ENCODE results near the gene PRDM12.

DNA sequence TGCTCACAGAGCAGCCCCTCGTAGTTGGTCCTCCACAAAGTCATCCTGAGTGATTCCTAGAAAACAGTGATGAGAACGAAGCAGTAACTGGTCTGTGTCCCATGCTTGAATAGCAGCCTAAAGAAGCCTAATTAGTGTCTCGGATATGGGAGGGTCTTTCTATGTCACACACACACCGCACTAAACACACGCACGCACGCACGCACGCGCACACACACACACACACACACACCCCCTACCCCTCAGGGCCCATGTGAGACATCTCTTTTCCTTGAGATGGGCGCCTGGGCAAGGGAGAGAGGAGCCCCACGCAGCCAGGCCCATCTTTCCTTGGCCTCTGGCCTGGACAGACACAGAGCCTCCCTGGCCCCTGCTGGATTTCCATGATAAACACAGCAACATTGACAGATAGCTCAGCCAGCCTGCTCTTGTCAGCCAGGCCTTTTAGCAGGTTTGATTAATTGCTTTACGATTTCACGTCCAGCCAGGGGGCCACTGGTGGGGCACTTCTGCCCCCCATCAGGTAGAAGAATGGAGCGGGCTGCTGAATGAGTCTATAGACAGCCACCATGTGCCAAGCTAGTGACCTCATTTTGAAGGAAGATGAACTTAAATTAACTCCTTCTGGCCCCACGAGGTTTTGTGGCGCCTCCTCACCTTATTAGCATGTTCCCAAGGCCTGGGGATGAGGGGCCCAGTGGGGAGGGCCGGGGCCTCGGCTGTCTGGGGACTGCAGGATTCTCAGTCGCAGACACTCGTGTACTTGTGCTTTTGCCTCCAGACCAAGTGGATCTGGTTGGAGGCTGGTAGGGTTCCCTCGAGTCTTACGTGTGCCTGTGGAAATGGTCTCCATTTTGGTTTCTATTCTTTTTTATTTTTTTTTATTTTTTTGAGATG is 36.2 kb upstream of the PRDM12 start:
- TF ChIP-seq ZNF274 (IDR thresholded peaks at IDR 0.05; ENCODE audit: low read length) (no peak), ZNF274 (tag by site-specific recombination; IDR thresholded peaks at IDR 0.05; ENCODE audit: borderline replicate concordance) (no peak), GLI4 (tag by site-specific recombination; IDR thresholded peaks at IDR 0.05) (no peak), ZNF112 (tag by site-specific recombination; IDR thresholded peaks at IDR 0.05) (no peak), ZFP3 (tag by site-specific recombination; IDR thresholded peaks at IDR 0.05; ENCODE audit: low read depth) (no peak)
- TF ChIP-seq, protein P1, sequence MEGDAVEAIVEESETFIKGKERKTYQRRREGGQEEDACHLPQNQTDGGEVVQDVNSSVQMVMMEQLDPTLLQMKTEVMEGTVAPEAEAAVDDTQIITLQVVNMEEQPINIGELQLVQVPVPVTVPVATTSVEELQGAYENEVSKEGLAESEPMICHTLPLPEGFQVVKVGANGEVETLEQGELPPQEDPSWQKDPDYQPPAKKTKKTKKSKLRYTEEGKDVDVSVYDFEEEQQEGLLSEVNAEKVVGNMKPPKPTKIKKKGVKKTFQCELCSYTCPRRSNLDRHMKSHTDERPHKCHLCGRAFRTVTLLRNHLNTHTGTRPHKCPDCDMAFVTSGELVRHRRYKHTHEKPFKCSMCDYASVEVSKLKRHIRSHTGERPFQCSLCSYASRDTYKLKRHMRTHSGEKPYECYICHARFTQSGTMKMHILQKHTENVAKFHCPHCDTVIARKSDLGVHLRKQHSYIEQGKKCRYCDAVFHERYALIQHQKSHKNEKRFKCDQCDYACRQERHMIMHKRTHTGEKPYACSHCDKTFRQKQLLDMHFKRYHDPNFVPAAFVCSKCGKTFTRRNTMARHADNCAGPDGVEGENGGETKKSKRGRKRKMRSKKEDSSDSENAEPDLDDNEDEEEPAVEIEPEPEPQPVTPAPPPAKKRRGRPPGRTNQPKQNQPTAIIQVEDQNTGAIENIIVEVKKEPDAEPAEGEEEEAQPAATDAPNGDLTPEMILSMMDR (tag by site-specific recombination; IDR thresholded peaks at IDR 0.05): no peak
- TF ChIP-seq, protein P2, sequence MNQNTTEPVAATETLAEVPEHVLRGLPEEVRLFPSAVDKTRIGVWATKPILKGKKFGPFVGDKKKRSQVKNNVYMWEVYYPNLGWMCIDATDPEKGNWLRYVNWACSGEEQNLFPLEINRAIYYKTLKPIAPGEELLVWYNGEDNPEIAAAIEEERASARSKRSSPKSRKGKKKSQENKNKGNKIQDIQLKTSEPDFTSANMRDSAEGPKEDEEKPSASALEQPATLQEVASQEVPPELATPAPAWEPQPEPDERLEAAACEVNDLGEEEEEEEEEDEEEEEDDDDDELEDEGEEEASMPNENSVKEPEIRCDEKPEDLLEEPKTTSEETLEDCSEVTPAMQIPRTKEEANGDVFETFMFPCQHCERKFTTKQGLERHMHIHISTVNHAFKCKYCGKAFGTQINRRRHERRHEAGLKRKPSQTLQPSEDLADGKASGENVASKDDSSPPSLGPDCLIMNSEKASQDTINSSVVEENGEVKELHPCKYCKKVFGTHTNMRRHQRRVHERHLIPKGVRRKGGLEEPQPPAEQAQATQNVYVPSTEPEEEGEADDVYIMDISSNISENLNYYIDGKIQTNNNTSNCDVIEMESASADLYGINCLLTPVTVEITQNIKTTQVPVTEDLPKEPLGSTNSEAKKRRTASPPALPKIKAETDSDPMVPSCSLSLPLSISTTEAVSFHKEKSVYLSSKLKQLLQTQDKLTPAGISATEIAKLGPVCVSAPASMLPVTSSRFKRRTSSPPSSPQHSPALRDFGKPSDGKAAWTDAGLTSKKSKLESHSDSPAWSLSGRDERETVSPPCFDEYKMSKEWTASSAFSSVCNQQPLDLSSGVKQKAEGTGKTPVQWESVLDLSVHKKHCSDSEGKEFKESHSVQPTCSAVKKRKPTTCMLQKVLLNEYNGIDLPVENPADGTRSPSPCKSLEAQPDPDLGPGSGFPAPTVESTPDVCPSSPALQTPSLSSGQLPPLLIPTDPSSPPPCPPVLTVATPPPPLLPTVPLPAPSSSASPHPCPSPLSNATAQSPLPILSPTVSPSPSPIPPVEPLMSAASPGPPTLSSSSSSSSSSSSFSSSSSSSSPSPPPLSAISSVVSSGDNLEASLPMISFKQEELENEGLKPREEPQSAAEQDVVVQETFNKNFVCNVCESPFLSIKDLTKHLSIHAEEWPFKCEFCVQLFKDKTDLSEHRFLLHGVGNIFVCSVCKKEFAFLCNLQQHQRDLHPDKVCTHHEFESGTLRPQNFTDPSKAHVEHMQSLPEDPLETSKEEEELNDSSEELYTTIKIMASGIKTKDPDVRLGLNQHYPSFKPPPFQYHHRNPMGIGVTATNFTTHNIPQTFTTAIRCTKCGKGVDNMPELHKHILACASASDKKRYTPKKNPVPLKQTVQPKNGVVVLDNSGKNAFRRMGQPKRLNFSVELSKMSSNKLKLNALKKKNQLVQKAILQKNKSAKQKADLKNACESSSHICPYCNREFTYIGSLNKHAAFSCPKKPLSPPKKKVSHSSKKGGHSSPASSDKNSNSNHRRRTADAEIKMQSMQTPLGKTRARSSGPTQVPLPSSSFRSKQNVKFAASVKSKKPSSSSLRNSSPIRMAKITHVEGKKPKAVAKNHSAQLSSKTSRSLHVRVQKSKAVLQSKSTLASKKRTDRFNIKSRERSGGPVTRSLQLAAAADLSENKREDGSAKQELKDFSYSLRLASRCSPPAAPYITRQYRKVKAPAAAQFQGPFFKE (tag by site-specific recombination; IDR thresholded peaks at IDR 0.05; ENCODE audit: borderline replicate concordance): no peak

All from HEK293 (cell line).